Fibroblast of lung (primary cell): ENCODE data around the gene GMPR2.

Source experiments
- CTCF ChIP-seq, 2 donors: IDR thresholded peaks in 1 of 2; conservative IDR thresholded peaks in 1 of 2; 1 replicate in 1 of 2; 2 replicates in 1 of 2; pipeline ENCODE4 v1.5.1; 2011 to 2012; ENCODE audit warnings: low read length in 2 of 2, control low read depth in 1 of 2, inconsistent platforms in 1 of 2, low read depth in 1 of 2, mild to moderate bottlenecking in 1 of 2
- EZH2 ChIP-seq: IDR thresholded peaks from 2 replicates; pipeline ENCODE4 v1.5.1; 2012; ENCODE audit warnings: low read length, control low read depth, mild to moderate bottlenecking; ENCODE audit errors: missing control alignments

DNA sequence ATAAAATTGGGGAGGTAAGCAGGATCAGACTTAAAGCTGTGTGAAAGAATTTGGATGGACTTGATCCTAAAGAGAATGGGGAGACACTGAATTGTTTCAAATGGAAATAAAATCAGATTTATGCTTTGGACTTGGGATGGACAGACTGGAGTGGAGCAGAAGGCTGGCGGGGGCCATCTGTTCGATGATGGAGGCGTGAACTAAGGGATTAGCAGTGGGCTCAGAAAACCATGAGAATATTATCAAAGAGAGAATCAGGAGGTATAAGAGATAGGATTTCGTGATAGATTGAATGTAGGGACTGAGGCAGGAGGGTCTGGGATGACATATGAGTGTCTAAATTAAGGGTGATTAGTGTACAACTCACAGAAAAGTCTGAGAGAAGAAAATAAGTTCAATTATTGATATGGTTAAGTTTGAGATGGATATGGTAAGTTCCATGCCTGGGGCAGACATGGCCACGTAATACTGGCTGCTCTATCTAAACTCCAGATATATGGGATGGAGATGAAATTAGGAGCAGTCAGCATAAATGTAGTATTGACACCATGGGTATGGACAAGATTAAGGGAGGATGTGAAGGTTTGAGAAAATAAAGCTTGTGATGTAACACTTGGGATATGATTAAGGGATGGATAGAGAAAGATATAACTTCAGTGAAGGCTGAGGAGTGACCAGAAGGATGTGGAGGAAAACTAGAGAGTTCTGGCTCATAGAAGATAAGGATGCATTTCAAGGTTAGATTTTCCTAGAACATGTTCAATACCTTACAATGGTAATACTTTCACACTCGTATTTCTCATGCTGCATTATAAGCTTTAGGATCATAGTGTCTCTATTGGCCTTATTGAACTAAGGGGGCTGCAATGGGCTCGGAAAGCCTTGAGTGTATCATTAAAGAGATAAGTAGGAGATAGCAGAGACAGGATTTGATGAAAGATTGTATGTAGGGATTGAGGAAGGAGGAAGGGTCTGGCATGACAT is 28.3 kb upstream of the GMPR2 start:
- TF ChIP-seq CTCF (conservative IDR thresholded peaks at IDR 0.05 in 1 of 2, IDR thresholded peaks at IDR 0.05 in 1 of 2; ENCODE audit: low read depth in 1 of 2, low read length in 2 of 2) (no peak), EZH2 (no peak)
